ENCODE results near the gene COPB2. TPM values are rescaled to one million over a fixed set of nuclear protein-coding genes. Genes with fewer than 3 reads are reported as not detected.

Gene COPB2
- total RNA-seq, 1 donor from 2014 or later: 86.1 TPM

- H3K4me2 ChIP-seq: no peak overlapping the region
- no peak overlapping the region for H3K27ac ChIP-seq
- H3K27me3 ChIP-seq: no peaks in the 10 kb centered on the region
- no peak overlapping the region for H3K27ac Mint-ChIP-seq
- no peak overlapping the region for H2AFZ ChIP-seq (replicated peaks)
- H3K9me3 Mint-ChIP-seq: no peaks in the 10 kb centered on the region
- DNase-seq (ENCODE audit: low spot score): no peak
- H3K36me3 Mint-ChIP-seq: peaks cover 16% of the 10 kb centered on the region
- peaks cover 23% of the 10 kb centered on the region for H3K36me3 ChIP-seq
- no peaks in the 10 kb centered on the region for H3K4me1 Mint-ChIP-seq
- H4K20me1 ChIP-seq (ENCODE audit: low read depth): peaks cover 26% of the 10 kb centered on the region
- H3K9me3 ChIP-seq (ENCODE audit: low read depth): no peaks in the 10 kb centered on the region
- H3K27me3 Mint-ChIP-seq (ENCODE audit: insufficient read depth, low read depth): peaks cover 2% of the 10 kb centered on the region
- no peak overlapping the region for H3K4me3 Mint-ChIP-seq
- peaks cover 41% of the 10 kb centered on the region for H3K79me2 ChIP-seq (ENCODE audit: low read depth)
- no peaks in the 10 kb centered on the region for H3F3A ChIP-seq (ENCODE audit: low read depth)
- H3K9ac ChIP-seq: no peak overlapping the region
- no peaks in the 10 kb centered on the region for H3K4me1 ChIP-seq
- no peak overlapping the region for H3K4me3 ChIP-seq
- TF ChIP-seq EZH2phosphoT487 (IDR thresholded peaks at IDR 0.05) (no peak), EZH2 (IDR thresholded peaks at IDR 0.05) (no peak)
Measured at GRCh38 chr3:139380575-139380974, 8.9 kb downstream of the COPB2 start.

- no peak overlapping the region for H3K4me2 ChIP-seq
- H3K9me3 ChIP-seq (ENCODE audit: low read depth): no peaks in the 10 kb centered on the region
- H3K27me3 Mint-ChIP-seq (ENCODE audit: insufficient read depth, low read depth): no peaks in the 10 kb centered on the region
- no peak for DNase-seq (ENCODE audit: low spot score)
- H2AFZ ChIP-seq (replicated peaks): no peak overlapping the region
- H3K4me1 Mint-ChIP-seq: no peaks in the 10 kb centered on the region
- H3K27ac ChIP-seq: no peak overlapping the region
- peaks cover 13% of the 10 kb centered on the region for H4K20me1 ChIP-seq (ENCODE audit: low read depth)
- peaks cover 34% of the 10 kb centered on the region for H3K36me3 ChIP-seq
- H3K4me3 ChIP-seq: no peak overlapping the region
- H3K27ac Mint-ChIP-seq: no peak overlapping the region
- H3K4me3 Mint-ChIP-seq: no peak overlapping the region
- H3K79me2 ChIP-seq (ENCODE audit: low read depth): peaks cover 23% of the 10 kb centered on the region
- no peaks in the 10 kb centered on the region for H3K9me3 Mint-ChIP-seq
- H3K36me3 Mint-ChIP-seq: peaks cover 22% of the 10 kb centered on the region
- no peak overlapping the region for H3K9ac ChIP-seq
- no peaks in the 10 kb centered on the region for H3K27me3 ChIP-seq
- no peak for TF ChIP-seq CTCF (IDR thresholded peaks at IDR 0.05)
- TF ChIP-seq EZH2 (IDR thresholded peaks at IDR 0.05): no peak
- no peak for TF ChIP-seq EZH2phosphoT487 (IDR thresholded peaks at IDR 0.05)
- no peaks in the 10 kb centered on the region for H3K4me1 ChIP-seq
- no peaks in the 10 kb centered on the region for H3F3A ChIP-seq (ENCODE audit: low read depth)
Measured at GRCh38 chr3:139378587-139379241, 10.7 kb downstream of the COPB2 start.

DNA sequence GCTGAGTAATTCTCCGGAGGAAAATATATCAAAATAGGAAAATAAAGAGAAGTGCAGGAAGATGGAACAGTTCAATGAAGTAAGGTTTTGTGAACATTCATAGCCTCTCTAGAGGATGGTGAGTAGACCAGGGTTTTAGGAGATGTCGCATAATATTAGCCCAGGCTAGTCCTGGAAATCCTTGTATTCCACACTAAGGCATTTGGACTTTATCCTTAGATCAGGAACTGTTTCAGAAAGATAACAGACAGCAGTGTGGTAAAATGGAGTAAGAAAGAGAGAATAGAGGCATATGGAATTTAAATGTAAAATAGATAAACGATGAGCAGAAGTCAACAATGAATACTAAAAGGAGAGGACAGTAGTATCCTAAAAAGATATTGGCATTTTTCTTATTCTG lies 12.1 kb downstream of the COPB2 start:
- Histone ChIP-seq H3K9me3 (ENCODE audit: low read depth) (no peaks in the 10 kb centered on the region), H3K27ac (no peak overlapping the region), H3K79me2 (ENCODE audit: low read depth) (peaks cover 17% of the 10 kb centered on the region), H3K27me3 (no peaks in the 10 kb centered on the region), H3K4me2 (no peak overlapping the region), H3K36me3 (peaks cover 25% of the 10 kb centered on the region), H3F3A (ENCODE audit: low read depth) (no peaks in the 10 kb centered on the region), H3K4me3 (no peak overlapping the region), H3K9ac (no peak overlapping the region), H4K20me1 (ENCODE audit: low read depth) (peaks cover 9% of the 10 kb centered on the region), H3K4me1 (no peaks in the 10 kb centered on the region), H2AFZ (replicated peaks) (no peak overlapping the region)
- Mint-ChIP-seq H3K4me3 (no peak overlapping the region), H3K9me3 (no peaks in the 10 kb centered on the region), H3K4me1 (no peaks in the 10 kb centered on the region), H3K27me3 (ENCODE audit: insufficient read depth, low read depth) (no peaks in the 10 kb centered on the region), H3K27ac (no peak overlapping the region), H3K36me3 (peaks cover 24% of the 10 kb centered on the region)
- no peak for DNase-seq (ENCODE audit: low spot score)
- TF ChIP-seq EZH2phosphoT487 (IDR thresholded peaks at IDR 0.05): no peak
- no peak for TF ChIP-seq EZH2 (IDR thresholded peaks at IDR 0.05)
- no peak for TF ChIP-seq CTCF (IDR thresholded peaks at IDR 0.05)

- Mint-ChIP-seq H3K4me3 (no peak overlapping the region), H3K4me1 (no peaks in the 10 kb centered on the region), H3K27me3 (ENCODE audit: insufficient read depth, low read depth) (no peaks in the 10 kb centered on the region), H3K9me3 (no peaks in the 10 kb centered on the region), H3K36me3 (peaks cover 30% of the 10 kb centered on the region), H3K27ac (no peak overlapping the region)
- H3K27me3 ChIP-seq: no peaks in the 10 kb centered on the region
- H3F3A ChIP-seq (ENCODE audit: low read depth): no peaks in the 10 kb centered on the region
- no peaks in the 10 kb centered on the region for H3K9me3 ChIP-seq (ENCODE audit: low read depth)
- H3K36me3 ChIP-seq: peaks cover 14% of the 10 kb centered on the region
- DNase-seq (ENCODE audit: low spot score): no peak
- TF ChIP-seq EZH2 (IDR thresholded peaks at IDR 0.05) (no peak), EZH2phosphoT487 (IDR thresholded peaks at IDR 0.05) (no peak), CTCF (IDR thresholded peaks at IDR 0.05) (no peak)
- H3K9ac ChIP-seq: no peak overlapping the region
- no peaks in the 10 kb centered on the region for H3K4me1 ChIP-seq
- no peak overlapping the region for H2AFZ ChIP-seq (replicated peaks)
- H3K27ac ChIP-seq: no peak overlapping the region
- H3K79me2 ChIP-seq (ENCODE audit: low read depth): peaks cover 2% of the 10 kb centered on the region
- H3K4me2 ChIP-seq: no peak overlapping the region
- no peak overlapping the region for H3K4me3 ChIP-seq
- no peaks in the 10 kb centered on the region for H4K20me1 ChIP-seq (ENCODE audit: low read depth)
Measured at GRCh38 chr3:139374099-139374498, 15.3 kb downstream of the COPB2 start.
